ENCODE data around the gene SLC49A3. TPM values are rescaled to one million over a fixed set of nuclear protein-coding genes. Genes with fewer than 3 reads are reported as not detected.

Gene SLC49A3
- total RNA-seq, 2 donors from 2014 or later = 15.1 to 16.4 TPM

GRCh38 chr4:723751-724530, 35.0 kb upstream of the SLC49A3 start:
- H3K9ac ChIP-seq (ENCODE audit: extremely low read depth, low read length, poor library complexity, severe bottlenecking) = no peak overlapping the region
- no peak for DNase-seq
- TF ChIP-seq CTCF (conservative IDR thresholded peaks at IDR 0.05) = no peak
- no peaks in the 10 kb centered on the region for H3K27me3 Mint-ChIP-seq (ENCODE audit: insufficient read depth)
- no peaks in the 10 kb centered on the region for H3K27me3 ChIP-seq (ENCODE audit: control insufficient read depth, insufficient read depth, low read length, poor library complexity, severe bottlenecking)
- H3K27ac Mint-ChIP-seq = peak overlapping the region; percentile 48
- H3K36me3 Mint-ChIP-seq (ENCODE audit: low read depth) = peaks cover 51% of the 10 kb centered on the region
- no peaks in the 10 kb centered on the region for H3K9me3 ChIP-seq (ENCODE audit: control insufficient read depth, low read length)
- no peak overlapping the region for H3K4me3 Mint-ChIP-seq
- no peak overlapping the region for H3K27ac ChIP-seq (ENCODE audit: low read depth, low read length)
- H3K4me1 ChIP-seq (ENCODE audit: control insufficient read depth, insufficient read depth, low read length) = no peaks in the 10 kb centered on the region
- H3K4me1 Mint-ChIP-seq = no peaks in the 10 kb centered on the region
- WGBS, 2 experiments (ENCODE audit: insufficient coverage in 1 of 2, insufficient read length in 1 of 2) = 97% methylated on average over 6 to 28 of the region's 28 CpGs
- H3K4me3 ChIP-seq (ENCODE audit: low read length) = no peak overlapping the region
- H3K9me3 Mint-ChIP-seq = no peaks in the 10 kb centered on the region
- peaks cover 18% of the 10 kb centered on the region for H3K36me3 ChIP-seq (ENCODE audit: control insufficient read depth, insufficient read depth, low read length)

GRCh38 chr4:722851-723360, 34.0 kb upstream of the SLC49A3 start:
- no peaks in the 10 kb centered on the region for H3K9me3 Mint-ChIP-seq
- WGBS, 2 experiments (ENCODE audit: insufficient coverage in 1 of 2, insufficient read length in 1 of 2) = 96 to 98% methylated on average over 43 to 61 of the region's 61 CpGs

GRCh38 chr4:722169-722725, 33.3 kb upstream of the SLC49A3 start:
- no peak overlapping the region for H3K27ac ChIP-seq (ENCODE audit: low read depth, low read length)
- Mint-ChIP-seq H3K36me3 (ENCODE audit: low read depth) (peaks cover 51% of the 10 kb centered on the region), H3K27me3 (ENCODE audit: insufficient read depth) (no peaks in the 10 kb centered on the region), H3K4me3 (no peak overlapping the region), H3K9me3 (no peaks in the 10 kb centered on the region), H3K4me1 (no peaks in the 10 kb centered on the region), H3K27ac (no peak overlapping the region)
- no peaks in the 10 kb centered on the region for H3K27me3 ChIP-seq (ENCODE audit: control insufficient read depth, insufficient read depth, low read length, poor library complexity, severe bottlenecking)
- DNase-seq = no peak
- TF ChIP-seq CTCF (conservative IDR thresholded peaks at IDR 0.05) = no peak
- H3K36me3 ChIP-seq (ENCODE audit: control insufficient read depth, insufficient read depth, low read length) = peaks cover 13% of the 10 kb centered on the region
- H3K4me3 ChIP-seq (ENCODE audit: low read length) = no peak overlapping the region
- H3K9ac ChIP-seq (ENCODE audit: extremely low read depth, low read length, poor library complexity, severe bottlenecking) = no peak overlapping the region
- H3K9me3 ChIP-seq (ENCODE audit: control insufficient read depth, low read length) = no peaks in the 10 kb centered on the region
- H3K4me1 ChIP-seq (ENCODE audit: control insufficient read depth, insufficient read depth, low read length) = no peaks in the 10 kb centered on the region
- 95 to 96% methylated on average over 46 to 47 of the region's 47 CpGs for WGBS, 2 experiments (ENCODE audit: insufficient coverage in 1 of 2, insufficient read length in 1 of 2)

More at GRCh38 chr4:722851-723360, 34.0 kb upstream of the SLC49A3 start:
- H3K9me3 ChIP-seq (ENCODE audit: control insufficient read depth, low read length) = no peaks in the 10 kb centered on the region
- H3K9ac ChIP-seq (ENCODE audit: extremely low read depth, low read length, poor library complexity, severe bottlenecking) = no peak overlapping the region
- H3K36me3 ChIP-seq (ENCODE audit: control insufficient read depth, insufficient read depth, low read length) = peaks cover 13% of the 10 kb centered on the region
- no peaks in the 10 kb centered on the region for H3K27me3 ChIP-seq (ENCODE audit: control insufficient read depth, insufficient read depth, low read length, poor library complexity, severe bottlenecking)
- H3K4me1 ChIP-seq (ENCODE audit: control insufficient read depth, insufficient read depth, low read length) = no peaks in the 10 kb centered on the region
- TF ChIP-seq CTCF (conservative IDR thresholded peaks at IDR 0.05) = no peak
- peaks cover 51% of the 10 kb centered on the region for H3K36me3 Mint-ChIP-seq (ENCODE audit: low read depth)
- H3K27ac Mint-ChIP-seq = no peak overlapping the region
- no peak overlapping the region for H3K4me3 ChIP-seq (ENCODE audit: low read length)
- H3K4me3 Mint-ChIP-seq = no peak overlapping the region
- H3K4me1 Mint-ChIP-seq = no peaks in the 10 kb centered on the region
- no peaks in the 10 kb centered on the region for H3K27me3 Mint-ChIP-seq (ENCODE audit: insufficient read depth)
- no peak for DNase-seq
- no peak overlapping the region for H3K27ac ChIP-seq (ENCODE audit: low read depth, low read length)
